Motor neuron (in vitro differentiated cells): ENCODE results near the gene GNG3. TPM values are rescaled to one million over a fixed set of nuclear protein-coding genes. Genes with fewer than 3 reads are reported as not detected.

Experiments
- ATAC-seq, 8 experiments: fragments of 200-7000 bp; cut with Tn5 transposase; replicated peaks in 6 of 8; 2 replicates each; pipeline ENCODE4 v1.8.0; 2021; ENCODE audit warnings: mild to moderate bottlenecking in 8 of 8, moderate library complexity in 8 of 8
- H3K27ac ChIP-seq, 2 donors: fragments of 250-450 bp; sonication (Bioruptor Pico); 2 replicates each; pipeline ENCODE4 v1.9.0; 2021; ENCODE audit warnings: antibody characterized with exemption in 2 of 2, mild to moderate bottlenecking in 2 of 2, moderate library complexity in 1 of 2
- H3K4me1 ChIP-seq, 2 donors: fragments of 250-450 bp; sonication (Bioruptor Pico); replicated peaks in 1 of 2; 2 replicates each; pipeline ENCODE4 v1.6.1; 2021; ENCODE audit warnings: antibody characterized with exemption in 2 of 2, mild to moderate bottlenecking in 2 of 2, moderate library complexity in 1 of 2
- H3K4me3 ChIP-seq, 5 donors: fragments of 250-450 bp; sonication (Bioruptor Pico); 2 replicates each; pipeline ENCODE4 v1.9.0; 2021; ENCODE audit warnings: antibody characterized with exemption in 5 of 5, mild to moderate bottlenecking in 5 of 5, moderate library complexity in 4 of 5
- WGBS, 10 experiments: fragments of 450-650 bp; shearing (Covaris generic); methylation state at CpG; one replicate each; pipeline ENCODE4 v1.0.0; 2022; 5-methylcytosine and 5-hydroxymethylcytosine counted together
- in situ Hi-C, 9 experiments: fragments of 400-800 bp; cut with MboI; loops; one replicate each; pipeline ENCODE4 v1.15.0; 2021; ENCODE audit warnings: low sequenced_read_pairs in 9 of 9, low pct_unique_long_range_greater_than_20kb in 2 of 9; ENCODE audit not compliant: unreplicated experiment in 9 of 9
- total RNA-seq, 8 experiments: library from RNA; unstranded; fragments of 300-600 nt; gene quantifications; 2 replicates each; pipeline versions ENCODE4 v1.2.3 to v1.2.4, GENCODE V29; 2022

GNG3 gene
- total RNA-seq, 8 experiments from 2014 or later: 0.61 to 171 (median 111) TPM

DNA sequence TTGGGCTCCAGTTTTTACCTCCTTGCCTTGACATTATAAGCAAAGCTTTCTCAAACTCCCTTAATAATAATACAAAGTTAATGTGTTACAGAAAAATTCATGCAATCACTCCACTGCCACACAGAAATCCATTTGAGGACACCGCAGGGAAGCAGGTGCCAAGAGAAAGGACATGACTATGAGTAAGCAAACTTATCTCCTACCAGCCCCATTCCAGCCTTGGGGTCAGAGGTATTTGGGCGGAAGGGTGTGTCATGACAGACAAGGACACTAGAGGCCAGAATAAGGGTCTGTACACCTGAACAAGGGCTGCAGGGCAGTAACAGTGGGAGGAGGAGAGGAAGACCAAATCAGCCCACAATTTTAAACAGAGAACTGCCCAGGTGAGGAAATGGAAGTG lies 5.9 kb downstream of the GNG3 start:
- in situ Hi-C loops: no loop called here
- no peak overlapping the region for H3K27ac ChIP-seq
- no peak for ATAC-seq
- 63 to 100% (median 100%) methylated on average over 1 to 2 of the region's 2 CpGs; no CpG with 5 or more reads in 1 of the 10 experiments for WGBS, 10 experiments
- H3K4me3 ChIP-seq: no peak overlapping the region
- H3K4me1 ChIP-seq: peaks cover 14% of the 10 kb centered on the region in 2 donors

DNA sequence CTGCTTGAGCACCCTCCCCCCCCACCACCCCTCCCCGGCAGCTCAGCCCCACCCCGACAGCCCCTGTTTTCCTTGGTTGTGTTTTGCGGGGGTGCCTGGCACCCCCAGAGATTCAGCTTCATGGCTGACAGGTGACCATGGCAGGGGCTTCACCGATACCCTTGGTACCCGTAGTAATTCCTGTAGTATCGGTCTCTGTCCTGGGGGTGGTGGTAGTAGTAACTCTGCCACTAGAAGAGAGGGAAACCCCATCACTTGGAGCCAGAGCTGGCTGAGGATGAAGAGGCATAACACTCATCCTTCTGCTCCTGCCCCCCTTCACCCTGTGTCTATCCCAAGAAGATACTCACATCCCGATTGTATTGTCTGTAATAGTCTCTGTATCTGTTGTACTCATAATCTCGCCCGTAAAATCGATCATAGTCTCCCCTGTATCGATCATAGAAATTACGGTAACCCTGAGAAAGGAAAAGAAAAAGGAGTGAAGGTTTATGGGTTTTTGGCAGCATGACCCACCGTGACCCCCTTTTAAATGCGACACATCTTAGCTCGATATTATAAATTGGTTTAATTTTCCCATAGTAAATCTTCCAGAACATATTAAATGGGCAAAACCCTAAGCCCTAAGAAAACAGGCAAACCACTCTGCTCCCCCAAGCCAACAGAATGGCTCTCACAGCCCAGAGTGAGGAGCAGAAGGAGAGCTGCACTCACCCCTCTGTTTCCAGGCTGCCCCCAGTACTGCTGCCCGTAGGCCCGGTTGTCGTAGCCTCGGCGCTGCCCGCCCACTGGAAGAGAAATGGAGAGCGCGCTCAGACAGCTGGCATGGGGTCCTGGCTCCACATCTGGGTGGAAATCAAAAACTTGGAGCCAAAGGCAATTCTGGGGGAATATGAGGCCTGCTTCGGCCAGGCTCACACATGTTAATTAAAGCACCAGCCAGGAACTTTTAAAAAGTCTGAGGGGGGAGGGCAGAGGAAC lies 8.0 kb downstream of the GNG3 start:
- no peak overlapping the region for H3K4me3 ChIP-seq
- ATAC-seq: no peak
- WGBS, 10 experiments: 33 to 97% (median 90%) methylated on average over 1 to 16 of the region's 24 CpGs; no CpG with 5 or more reads in 3 of the 10 experiments
- H3K27ac ChIP-seq: no peak overlapping the region
- H3K4me1 ChIP-seq: no peaks in the 10 kb centered on the region
- in situ Hi-C loops: no loop called here

DNA sequence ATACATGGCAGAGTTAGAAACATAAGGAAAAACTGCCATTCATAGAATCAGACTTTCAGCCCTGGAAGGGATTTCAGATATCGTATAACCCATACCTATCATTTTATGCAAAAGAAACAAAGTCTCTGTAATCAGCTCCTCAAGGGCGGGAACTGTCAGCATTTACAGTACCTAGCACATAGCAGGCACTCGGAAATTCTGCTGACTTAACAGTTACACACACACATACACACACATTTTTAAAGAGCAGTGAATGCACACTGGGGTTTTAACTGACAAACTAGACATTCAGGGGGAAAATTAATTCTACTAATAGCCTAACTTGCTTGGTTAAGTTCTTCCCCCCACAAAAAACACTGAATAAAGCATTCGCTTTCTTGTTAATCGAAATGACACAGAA lies 8.7 kb downstream of the GNG3 start:
- 20 to 100% (median 95%) methylated on average over 1 to 5 of the region's 5 CpGs for WGBS, 10 experiments
- Histone ChIP-seq H3K4me3 (no peak overlapping the region), H3K4me1 (no peaks in the 10 kb centered on the region), H3K27ac (no peak overlapping the region)
- peak in 1 of 8 experiments; percentile 34 for ATAC-seq
- in situ Hi-C loops: no loop called here

DNA sequence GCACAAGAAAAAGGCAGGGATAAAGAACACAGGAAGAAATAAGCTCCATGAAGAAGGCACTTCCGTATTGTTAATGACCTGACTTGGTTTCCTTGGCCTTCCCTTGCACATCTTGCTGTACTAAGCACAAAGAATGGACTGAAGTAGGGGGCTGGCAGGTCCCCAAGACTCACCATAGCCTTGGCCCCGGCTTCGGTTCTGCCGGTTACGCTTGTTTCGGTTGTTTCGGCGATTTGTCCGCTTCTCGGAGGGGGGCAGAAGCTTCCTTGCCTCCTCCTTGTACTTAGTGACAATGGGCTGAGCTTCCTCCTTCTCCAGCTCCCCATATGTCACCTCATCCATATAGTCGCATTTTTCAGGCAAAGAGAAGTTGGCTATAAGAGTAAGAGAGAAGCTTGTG lies 9.3 kb downstream of the GNG3 start:
- in situ Hi-C loops: no loop called here
- H3K4me1 ChIP-seq: no peaks in the 10 kb centered on the region
- 79 to 98% (median 92%) methylated on average over 2 to 11 of the region's 11 CpGs; no CpG with 5 or more reads in 1 of the 10 experiments for WGBS, 10 experiments
- no peak for ATAC-seq
- H3K27ac ChIP-seq: no peak overlapping the region
- H3K4me3 ChIP-seq: no peak overlapping the region

DNA sequence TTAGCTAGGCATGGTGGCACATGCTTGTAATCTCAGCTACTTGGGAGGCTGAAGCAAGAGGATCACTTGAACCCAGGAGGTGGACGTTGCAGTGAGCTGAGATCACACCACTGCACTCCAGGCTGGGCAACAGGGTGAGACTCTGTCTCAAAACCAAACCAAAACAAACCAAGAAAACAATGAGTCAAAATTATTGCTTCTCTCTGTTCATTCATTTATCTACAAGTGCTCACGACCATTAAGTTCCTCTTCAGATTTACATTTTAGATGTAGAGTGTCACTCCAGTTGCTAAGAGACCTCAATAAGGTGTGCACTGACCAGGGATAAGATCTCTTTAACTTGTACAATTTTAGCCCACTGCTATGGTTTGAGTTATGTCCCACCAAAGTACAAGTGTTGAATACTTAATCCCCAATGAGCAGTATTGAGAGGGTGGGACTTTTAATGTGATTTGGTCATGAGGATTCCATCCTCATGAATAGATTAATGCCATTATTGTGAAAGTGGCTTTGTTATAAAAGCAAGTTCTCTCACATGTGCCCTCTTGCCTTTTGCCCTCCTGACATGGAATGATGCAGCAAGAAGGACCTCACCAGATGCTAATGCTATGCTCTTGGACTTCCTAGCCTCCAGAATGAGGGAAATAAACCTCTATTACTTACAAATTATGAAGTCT lies 12.0 kb downstream of the GNG3 start:
- H3K27ac ChIP-seq: no peak overlapping the region
- no peak for ATAC-seq
- no peak overlapping the region for H3K4me3 ChIP-seq
- in situ Hi-C loops: no loop called here
- WGBS, 10 experiments: 29 to 100% (median 97%) methylated on average over 1 to 2 of the region's 2 CpGs; no CpG with 5 or more reads in 2 of the 10 experiments
- peaks cover 5 to 7% of the 10 kb centered on the region in 2 donors for H3K4me1 ChIP-seq

DNA sequence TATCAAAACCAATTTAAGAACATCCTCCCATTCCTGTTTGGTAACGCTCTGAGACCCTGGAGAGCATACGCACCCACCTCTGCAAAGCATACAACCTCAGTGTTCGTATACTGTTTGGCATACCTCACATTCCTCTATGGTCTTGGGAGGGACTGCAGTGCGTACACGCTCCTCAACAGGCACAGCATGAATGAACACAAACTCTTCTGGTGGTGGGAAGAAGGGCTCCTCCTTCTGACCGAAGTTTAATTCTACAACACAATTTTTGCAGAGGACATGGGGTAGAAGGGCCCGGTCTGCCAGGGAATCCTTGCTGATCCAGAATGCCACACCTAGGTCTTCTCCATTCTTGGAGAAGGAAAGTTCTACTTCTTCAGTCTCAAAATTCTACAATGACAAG lies 14.5 kb downstream of the GNG3 start:
- WGBS, 10 experiments: 50 to 100% (median 98%) methylated on average over 1 to 6 of the region's 7 CpGs; no CpG with 5 or more reads in 1 of the 10 experiments
- peak in 2 of 8 experiments; percentile 17 to 55 for ATAC-seq
- in situ Hi-C loops: no loop called here
- no peak overlapping the region for H3K4me3 ChIP-seq
- no peak overlapping the region for H3K27ac ChIP-seq
- peaks cover 10 to 12% of the 10 kb centered on the region in 2 donors for H3K4me1 ChIP-seq

DNA sequence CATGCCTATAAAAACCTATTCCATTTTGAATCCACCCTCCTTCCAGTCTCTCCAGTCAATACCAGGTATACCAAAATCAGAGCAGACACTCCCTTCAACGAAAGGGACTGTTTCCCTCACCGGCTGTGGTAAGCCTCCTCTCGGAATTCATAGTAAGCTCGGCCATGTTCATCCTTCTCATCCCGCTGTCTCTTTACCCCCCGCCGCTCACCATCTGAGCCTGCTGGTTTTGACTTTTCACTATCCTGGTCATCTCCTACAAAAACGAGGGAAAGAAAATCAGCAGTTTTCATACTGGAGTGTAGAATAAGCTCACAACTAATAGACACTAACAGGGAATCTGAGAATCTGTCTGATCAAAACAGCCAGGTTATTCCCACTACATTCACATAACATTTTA lies 16.7 kb downstream of the GNG3 start:
- H3K4me3 ChIP-seq: peak overlapping the region in 4 of 5 donors; percentile 4 to 68 (median 56)
- peaks cover 10 to 12% of the 10 kb centered on the region in 2 donors for H3K4me1 ChIP-seq
- no peak for ATAC-seq
- WGBS, 10 experiments: 11 to 89% (median 53%) methylated on average over 3 to 8 of the region's 8 CpGs; no CpG with 5 or more reads in 3 of the 10 experiments
- in situ Hi-C loops: no loop called here
- no peak overlapping the region for H3K27ac ChIP-seq

DNA sequence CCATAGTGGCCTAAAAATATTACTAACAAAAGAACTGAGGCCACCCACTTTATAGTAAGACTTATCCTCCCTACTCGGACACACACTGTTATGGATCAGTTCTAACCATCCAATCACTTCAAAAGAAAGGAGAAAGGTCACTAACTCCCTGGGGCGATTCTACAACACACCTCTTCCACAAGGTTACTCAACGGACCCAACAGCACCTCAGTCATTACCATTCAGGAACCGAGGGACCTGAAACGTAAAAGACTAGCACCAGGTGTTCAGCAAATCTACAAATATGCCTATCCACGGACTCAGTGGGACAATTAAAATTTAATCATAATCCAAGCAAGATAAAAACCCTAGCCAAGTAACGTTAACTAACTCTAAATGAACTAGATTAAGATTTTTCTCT lies 18.2 kb downstream of the GNG3 start:
- Histone ChIP-seq H3K4me1 (peaks cover 20 to 22% of the 10 kb centered on the region in 2 donors), H3K4me3 (peak overlapping the region; percentile 54 to 91 (median 68)), H3K27ac (no peak overlapping the region)
- 0 to 8% (median 0%) methylated on average over 1 to 7 of the region's 7 CpGs; no CpG with 5 or more reads in 1 of the 10 experiments for WGBS, 10 experiments
- no peak for ATAC-seq
- in situ Hi-C loops: no loop called here

DNA sequence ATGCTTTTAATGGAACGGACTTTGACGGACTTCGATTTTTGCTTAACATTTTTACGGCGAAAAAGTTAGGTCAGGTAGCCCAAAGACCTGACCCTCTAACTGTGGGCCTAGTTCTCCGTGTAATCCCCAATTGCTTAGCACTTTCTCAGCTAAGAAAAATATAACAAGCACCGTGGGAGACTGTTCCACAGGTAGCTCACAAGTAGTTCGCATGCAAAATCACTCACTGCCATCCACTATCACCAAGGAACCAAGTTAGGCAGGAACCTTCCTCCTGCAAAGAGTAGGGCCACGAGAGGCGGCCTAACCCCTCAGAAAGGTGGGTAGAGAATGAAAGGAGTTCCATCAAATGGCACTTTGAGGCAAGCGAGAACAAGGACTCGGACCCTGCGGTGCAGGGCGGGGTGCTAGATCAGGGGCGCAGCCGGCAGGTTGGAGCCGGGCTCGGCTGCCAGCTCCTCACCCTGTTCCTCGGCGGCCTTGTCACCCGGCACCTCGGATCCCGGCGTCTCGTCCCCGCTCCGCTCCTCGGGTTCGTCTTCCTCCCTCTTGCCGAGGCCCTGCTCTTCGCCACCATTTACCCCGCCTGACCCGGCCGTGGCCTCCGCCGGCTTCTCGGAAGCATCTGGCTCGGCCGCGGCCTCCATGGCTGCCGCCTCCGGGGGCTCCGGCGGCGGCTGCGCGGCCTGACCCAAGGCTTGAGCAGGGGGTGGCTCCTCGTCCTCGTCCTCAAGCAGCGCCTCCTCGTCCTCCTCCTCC lies 18.9 kb downstream of the GNG3 start:
- 0 to 1% (median 0%) methylated on average over 2 to 17 of the region's 51 CpGs; no CpG with 5 or more reads in 3 of the 10 experiments for WGBS, 10 experiments
- Histone ChIP-seq H3K27ac (peak overlapping the region; percentile 96 to 98), H3K4me3 (peak overlapping the region; percentile 54 to 91 (median 68)), H3K4me1 (peaks cover 20 to 22% of the 10 kb centered on the region in 2 donors)
- in situ Hi-C loops: no loop called here
- ATAC-seq: no peak

DNA sequence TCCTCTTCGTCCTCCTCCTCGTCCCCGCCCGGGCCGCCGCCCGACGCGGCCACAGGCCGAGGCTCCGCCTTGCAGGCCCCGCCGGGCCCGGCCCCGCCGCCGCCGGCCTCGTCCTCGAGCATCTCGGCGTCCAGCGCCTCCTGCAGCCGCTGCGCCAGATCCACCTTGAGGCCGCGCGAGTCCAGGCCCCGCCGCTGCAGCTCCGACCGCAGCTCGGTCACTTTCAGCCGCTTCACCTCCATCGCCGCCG lies 19.4 kb downstream of the GNG3 start:
- 0% methylated on average over 1 of the region's 37 CpGs; no CpG with 5 or more reads in 9 of the 10 experiments for WGBS, 10 experiments
- Histone ChIP-seq H3K4me3 (peak overlapping the region; percentile 54 to 91 (median 68)), H3K27ac (peak overlapping the region; percentile 96 to 98), H3K4me1 (peaks cover 20 to 22% of the 10 kb centered on the region in 2 donors)
- in situ Hi-C loops: no loop called here
- peak in 2 of 8 experiments; percentile 17 to 18 for ATAC-seq

DNA sequence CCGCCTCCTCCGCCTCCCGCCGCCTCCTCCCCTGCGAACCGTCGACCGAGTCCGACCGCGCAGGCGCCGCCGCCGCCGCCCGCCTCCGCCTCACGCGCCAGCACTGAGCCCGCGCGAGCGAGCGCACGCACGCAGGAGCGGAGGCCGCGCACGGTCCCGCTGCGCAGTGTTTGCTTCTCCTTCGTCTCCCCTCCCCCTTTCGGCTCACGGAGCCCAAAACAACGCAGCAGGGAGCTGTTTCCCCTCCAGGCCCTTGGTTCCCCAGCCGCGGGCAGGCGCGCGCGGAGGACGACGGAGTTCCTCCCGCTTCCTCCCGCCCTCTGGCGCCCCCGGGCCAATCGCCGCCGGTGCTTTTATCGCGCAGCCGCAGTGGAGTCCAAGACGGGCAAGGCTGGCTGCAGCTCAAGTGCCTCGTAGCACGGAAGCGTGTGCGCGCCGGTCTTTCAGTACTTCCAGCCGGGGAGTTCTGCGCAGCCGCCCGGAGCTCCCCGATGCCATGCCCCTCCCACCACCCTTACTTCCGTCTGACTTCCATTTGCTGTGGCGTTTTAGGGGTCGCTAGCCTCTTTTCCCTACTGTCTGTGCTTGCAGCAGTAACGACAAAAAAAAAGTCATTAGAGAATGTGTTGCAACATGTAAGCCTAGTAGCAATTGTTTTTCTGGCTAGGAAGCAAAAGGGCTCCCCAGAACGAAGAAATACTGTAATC lies 19.8 kb downstream of the GNG3 start, which contains the start of gene HNRNPUL2:
Gene HNRNPUL2, minus strand, starts transcription at position 293 of the 707 bp plus-strand sequence. CDS start 301 bp downstream, outside the sequence.
- 0 to 13% (median 0%) methylated on average over 2 to 21 of the region's 72 CpGs; no CpG with 5 or more reads in 5 of the 10 experiments for WGBS, 10 experiments
- in situ Hi-C loops: no loop called here
- H3K27ac ChIP-seq: peak within 1 kb of the TSS; percentile 96 to 98
- ATAC-seq: peak; percentile 74 to 87 (median 84)
- peak within 1 kb of the TSS; percentile 54 to 91 (median 68) for H3K4me3 ChIP-seq
- peaks cover 20 to 22% of the 10 kb centered on the region in 2 donors for H3K4me1 ChIP-seq

DNA sequence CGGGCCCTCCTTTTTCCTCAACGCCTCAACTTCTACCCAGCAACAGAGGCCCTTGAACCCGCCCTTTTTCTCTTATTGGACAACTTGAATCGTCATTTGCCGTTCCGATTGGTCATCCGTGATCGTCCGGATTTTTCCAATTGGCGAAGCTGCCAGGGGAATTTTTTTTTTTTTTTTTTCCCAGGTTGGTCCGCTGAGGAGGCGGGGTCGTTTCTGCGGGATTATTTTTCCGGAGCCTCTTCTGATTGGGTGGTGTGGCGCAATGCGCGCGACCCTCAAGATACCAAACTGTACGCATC lies 20.3 kb downstream of the GNG3 start:
- H3K4me1 ChIP-seq: peaks cover 20 to 22% of the 10 kb centered on the region in 2 donors
- 0 to 10% (median 1%) methylated on average over 1 to 18 of the region's 20 CpGs; no CpG with 5 or more reads in 1 of the 10 experiments for WGBS, 10 experiments
- H3K4me3 ChIP-seq: peak overlapping the region; percentile 54 to 91 (median 68)
- ATAC-seq: peak; percentile 60 to 75 (median 68)
- H3K27ac ChIP-seq: peak overlapping the region; percentile 96 to 98
- in situ Hi-C loops: no loop called here
